Measurements from ENCODE around the gene RPAIN.
A peak's percentile ranks its signal among the peaks of the same experiment; 100 is the strongest.

RPAIN gene

GRCh38 chr17:5419959-5420653 lies at the start of gene RPAIN:
Gene RPAIN, plus strand, starts transcription at chr17:5420182. Its CDS starts 29 bp downstream, at chr17:5420211.
- peak; percentile 96 for DNase-seq (ENCODE audit: low spot score)

GRCh38 chr17:5370411-5370810 lies 49.6 kb upstream of the RPAIN start:
- no peak for DNase-seq (ENCODE audit: low spot score)

GRCh38 chr17:5373112-5373511 lies 46.9 kb upstream of the RPAIN start:
- no peak for DNase-seq (ENCODE audit: low spot score)

GRCh38 chr17:5378566-5379207 lies 41.3 kb upstream of the RPAIN start:
- DNase-seq (ENCODE audit: low spot score) = no peak

- DNase-seq (ENCODE audit: low spot score) = no peak
Measured at GRCh38 chr17:5379351-5380107, 40.5 kb upstream of the RPAIN start.

DNA sequence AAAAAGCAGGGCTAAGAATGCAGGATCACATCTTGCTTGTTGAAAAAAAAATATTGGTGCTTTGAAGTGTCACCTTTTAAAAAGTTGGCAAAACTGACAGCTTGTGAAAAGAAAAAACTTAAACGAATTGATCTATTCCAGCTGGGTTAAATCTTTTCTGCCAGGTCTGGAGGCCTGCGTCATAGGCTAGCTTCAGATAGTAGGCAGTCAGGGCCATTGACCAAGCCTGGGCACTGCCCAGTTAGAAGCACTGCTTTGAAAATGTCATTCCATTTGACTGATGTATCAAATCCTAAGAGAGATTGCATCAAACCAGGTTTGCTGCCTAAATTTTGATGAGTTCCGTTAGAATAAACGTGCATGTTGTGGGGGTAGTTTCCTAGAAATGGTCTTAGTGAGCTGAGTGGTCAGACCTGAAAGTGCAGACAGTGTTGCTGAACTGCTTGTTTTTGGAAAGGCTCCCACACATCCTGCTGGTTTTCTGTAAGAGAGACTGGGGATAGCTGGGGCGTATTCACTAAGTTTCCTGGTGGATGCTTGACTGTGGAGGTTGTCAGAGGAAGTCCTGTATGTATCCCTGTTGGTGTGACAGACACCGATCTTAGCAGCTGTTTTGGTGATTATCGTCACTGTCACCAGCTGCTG lies 39.4 kb upstream of the RPAIN start:
- DNase-seq (ENCODE audit: low spot score) = no peak

DNA sequence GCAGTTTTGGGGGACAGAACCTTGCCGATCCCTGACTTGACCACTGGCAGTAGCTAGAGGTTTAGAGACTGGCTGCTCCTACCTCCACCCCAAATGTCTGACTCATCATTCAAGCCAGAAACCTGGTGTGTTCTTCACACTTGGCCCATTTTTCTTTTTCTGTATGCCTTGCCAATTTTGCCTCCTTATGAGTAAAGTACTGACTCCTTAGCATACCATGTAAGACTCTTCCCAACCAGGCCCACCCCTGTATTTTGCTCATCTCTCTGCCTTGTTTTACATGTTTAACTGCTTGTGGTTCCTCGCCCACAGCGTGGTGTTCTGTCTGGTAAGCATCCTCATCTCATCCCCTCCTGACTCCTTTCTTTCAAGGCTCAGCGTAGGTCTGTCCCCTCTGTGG lies 38.4 kb upstream of the RPAIN start:
- DNase-seq (ENCODE audit: low spot score) = no peak

DNA sequence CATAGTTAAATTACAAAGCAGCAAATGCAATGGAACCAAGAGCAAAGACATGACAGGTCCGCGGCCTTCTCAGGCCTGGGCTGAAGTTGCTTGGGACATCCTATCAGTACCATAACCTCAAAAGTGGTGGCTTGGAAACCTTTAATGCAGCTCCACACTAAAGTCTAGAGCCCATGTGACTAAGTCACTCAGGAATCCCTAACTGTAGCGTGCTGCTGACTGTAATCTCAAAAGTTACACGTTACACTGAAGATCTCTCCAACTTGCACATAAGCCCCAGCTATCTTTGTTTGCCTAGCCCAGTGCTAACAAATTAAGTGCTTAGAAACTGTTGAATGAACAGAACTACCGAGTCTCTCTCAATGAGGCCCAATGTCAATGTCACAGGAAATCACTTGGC lies 28.3 kb upstream of the RPAIN start:
- DNase-seq (ENCODE audit: low spot score) = no peak

GRCh38 chr17:5396612-5397011 lies 23.4 kb upstream of the RPAIN start:
- no peak for DNase-seq (ENCODE audit: low spot score)

DNA sequence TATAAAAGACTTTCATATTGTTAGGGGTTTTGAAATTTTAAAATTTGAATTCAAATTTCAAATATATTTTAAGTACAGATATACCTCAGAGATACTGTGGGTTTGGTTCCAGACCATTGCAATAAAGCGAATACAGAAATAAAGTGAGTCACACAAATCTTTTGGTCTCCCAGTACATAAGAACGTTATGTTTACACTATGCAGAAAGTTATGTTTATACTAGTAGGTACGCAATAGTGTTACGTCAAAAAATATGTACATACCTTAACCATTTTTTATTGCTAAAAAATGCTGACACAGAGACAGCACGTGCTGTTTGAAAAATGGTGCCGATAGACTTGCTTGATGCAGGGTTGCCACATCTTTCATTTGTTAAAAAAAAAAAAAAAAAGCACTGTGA lies 20.2 kb upstream of the RPAIN start:
- no peak for DNase-seq (ENCODE audit: low spot score)

DNA sequence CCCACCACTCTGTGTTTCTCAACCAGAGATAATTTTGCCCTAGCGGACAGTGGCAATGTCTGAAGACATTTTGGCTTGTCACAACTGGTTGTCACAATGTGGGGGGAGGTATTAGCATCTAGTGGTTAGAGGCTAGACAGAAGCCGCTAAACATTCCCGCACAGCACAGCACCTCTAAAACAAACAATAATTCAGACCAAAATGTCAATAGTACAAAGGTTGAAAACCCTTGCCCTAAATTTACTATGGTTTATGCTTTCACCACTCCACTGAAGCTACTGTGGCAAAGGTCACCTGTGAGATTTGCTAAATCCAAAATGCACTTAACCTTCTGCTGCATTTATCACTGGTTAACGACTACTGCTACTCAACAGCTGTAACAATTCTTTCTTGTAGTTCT lies 14.6 kb upstream of the RPAIN start:
- no peak for DNase-seq (ENCODE audit: low spot score)

DNA sequence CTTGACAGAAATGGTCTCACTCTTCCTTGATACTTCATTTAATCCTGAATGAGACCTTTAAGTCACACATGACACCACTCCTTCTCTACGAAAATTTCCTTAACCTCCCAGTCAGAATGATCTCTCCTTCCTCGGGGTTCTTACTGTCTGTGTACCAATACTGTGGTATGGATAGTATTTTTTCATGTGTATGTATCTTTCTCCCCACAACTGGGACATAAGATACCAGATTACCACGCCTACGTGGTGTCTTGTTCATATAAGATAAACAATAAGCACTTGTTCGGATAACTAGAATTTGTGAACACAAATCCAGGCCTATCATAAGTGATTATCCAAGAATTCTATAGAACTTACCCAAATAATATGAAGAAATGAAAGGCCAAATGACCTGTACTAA lies 11.8 kb upstream of the RPAIN start:
- no peak for DNase-seq (ENCODE audit: low spot score)

DNA sequence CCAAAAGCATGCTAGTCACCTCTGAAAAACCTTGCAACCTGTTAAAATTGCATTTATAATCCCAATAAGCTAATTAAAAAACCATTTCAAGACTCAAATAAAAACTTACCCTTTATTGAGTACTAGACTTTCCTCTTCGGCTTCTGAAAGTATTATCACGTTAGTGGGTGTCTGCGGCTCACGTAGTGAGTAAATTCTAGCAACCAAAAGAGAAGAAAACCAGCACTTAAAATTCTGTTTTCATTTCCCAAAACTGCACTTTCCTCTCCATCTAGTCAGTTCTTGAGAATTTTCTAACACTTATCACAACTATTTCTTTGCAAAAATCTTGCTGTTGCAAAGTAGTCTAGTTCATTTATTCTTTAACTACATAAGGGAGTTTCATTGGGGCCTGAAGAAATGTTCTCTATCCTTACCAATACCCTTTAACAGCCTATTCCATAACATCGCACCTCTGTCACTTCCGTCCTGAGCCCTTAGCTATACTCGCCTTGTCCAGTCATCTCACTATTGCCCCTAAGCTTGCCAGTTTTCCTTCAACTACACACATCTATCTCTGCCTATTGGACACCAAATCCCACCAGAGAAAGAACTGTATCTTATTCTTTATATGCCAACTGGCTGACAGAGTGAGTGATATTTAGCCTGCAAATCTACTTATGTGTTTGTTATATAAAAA lies 9.2 kb upstream of the RPAIN start:
- no peak for DNase-seq (ENCODE audit: low spot score)

- no peak for DNase-seq (ENCODE audit: low spot score)
Measured at GRCh38 chr17:5413682-5414081, 6.3 kb upstream of the RPAIN start.

DNA sequence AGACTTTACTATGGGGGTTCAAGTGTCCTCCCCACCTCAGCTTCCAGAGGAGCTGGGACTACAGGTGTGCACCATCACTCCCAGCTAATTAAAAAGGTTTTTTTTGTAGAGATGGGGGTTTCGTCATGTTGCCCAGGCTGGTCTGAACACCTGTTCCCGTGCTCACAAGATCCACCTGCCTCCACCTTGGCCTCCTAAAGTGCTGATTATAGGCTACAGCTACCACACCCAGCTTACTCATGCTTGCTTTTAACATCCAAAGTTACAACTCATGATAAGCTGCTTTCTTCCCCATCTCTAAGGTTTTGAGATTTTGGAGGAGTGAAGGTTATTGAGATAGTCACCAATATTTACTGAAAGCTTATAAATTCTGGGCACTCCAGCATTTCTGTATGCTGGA lies 3.1 kb upstream of the RPAIN start:
- no peak for DNase-seq (ENCODE audit: low spot score)

DNA sequence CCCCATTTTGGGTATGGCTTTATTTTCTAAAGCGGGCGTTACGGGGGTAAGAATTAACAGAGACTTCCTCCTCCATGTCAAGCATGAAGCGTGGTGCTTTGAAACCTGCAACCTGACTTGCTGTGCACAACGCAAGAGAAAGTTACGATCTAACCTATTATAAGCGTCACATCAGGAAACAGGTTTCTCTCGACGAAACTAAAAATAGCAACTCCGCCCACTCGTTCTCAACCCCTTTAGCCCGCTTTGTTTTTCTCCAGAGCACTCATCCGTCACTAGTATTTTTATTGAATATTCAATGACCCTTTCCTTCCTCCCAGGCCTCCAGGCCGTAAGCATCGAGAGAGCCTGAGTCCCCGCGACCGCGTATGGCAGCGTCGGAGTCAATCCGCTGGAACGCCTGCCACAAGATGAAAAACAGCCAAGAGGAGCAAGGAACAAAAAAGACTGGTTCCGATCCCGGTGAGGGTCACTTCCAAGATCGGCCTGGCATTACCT lies 1.1 kb upstream of the RPAIN start:
- no peak for DNase-seq (ENCODE audit: low spot score)

DNA sequence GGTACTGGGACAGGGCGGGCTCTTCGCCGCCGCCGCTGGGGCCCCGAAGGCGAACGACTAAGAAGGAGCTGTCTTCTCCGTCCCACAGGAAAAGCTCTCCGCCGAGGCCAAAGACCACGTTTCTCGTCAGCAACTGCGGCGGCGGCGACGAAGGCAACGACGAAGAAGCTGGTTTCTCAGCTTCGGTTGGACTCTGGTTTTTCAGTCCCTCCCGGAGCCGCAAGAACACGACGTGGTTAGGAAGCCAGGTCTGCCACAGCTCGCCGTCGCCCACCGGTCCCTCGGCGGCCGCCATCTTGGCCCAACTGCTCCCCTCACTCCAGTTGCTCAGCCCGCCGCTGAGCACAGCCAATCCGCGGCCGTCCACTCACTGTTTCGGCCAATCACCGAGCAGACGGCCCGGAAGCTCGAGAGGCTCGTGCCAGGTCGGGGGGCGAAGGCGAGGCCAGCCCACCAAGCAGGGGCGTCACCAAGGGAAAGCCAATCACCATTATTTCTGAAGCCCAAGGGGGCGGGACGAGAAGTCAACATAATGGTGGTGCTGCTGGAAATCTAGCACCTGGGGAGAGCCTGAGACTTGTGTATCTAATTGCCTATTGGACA lies 525 bp upstream of the RPAIN start, which contains the start of gene NUP88:
Gene NUP88 (minus strand): TSS at position 307 of the 603 bp plus-strand sequence. CDS start 12 bp downstream, at position 295.
- peak; percentile 100 for DNase-seq (ENCODE audit: low spot score)

DNA sequence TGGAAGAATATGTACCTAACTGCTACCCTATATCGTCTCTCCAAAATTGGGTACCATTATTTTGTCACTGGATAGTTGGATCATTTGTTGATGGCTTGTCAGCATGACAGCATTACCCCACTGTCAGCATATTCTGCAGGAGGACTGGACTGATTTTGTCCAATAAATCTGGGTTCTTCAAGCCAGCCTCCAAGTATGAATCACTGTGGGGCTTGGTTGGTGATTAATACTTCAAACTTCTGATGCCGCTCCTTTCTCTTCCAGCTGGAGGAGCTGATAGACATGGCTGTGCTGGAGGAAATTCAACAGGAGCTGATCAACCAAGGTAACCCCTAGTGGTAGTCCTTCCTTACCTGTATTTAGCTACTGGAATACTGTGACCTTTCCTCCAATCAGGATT lies 2.5 kb downstream of the RPAIN start:
- DNase-seq (ENCODE audit: low spot score) = no peak

DNA sequence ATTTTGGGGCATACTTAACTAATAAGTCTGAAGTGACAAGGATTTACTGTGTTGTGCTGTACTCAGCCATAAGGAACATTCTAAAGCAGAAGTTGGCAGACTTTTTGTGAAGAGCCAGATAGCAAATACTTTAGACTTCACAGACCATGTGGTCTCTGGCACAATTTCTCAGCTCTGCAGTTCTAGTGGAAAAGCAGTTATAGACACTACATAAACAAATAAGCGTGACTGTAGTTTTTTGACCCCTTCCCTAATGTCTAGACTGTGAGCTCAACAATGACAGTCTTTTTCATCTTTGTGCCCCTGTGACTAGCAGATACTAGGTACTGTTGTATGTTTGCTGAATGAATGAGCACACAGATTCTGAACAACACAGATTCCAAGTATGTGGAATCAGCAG lies 4.9 kb downstream of the RPAIN start:
- no peak for DNase-seq (ENCODE audit: low spot score)

GRCh38 chr17:5425826-5426225 lies 5.8 kb downstream of the RPAIN start:
- no peak for DNase-seq (ENCODE audit: low spot score)

GRCh38 chr17:5429191-5429887 lies 9.4 kb downstream of the RPAIN start:
- no peak for DNase-seq (ENCODE audit: low spot score)

Measured in ecto neural progenitor cell (in vitro differentiated cells).